ENCODE measurements around the gene ZNF136.

The ZNF136 gene

DNA sequence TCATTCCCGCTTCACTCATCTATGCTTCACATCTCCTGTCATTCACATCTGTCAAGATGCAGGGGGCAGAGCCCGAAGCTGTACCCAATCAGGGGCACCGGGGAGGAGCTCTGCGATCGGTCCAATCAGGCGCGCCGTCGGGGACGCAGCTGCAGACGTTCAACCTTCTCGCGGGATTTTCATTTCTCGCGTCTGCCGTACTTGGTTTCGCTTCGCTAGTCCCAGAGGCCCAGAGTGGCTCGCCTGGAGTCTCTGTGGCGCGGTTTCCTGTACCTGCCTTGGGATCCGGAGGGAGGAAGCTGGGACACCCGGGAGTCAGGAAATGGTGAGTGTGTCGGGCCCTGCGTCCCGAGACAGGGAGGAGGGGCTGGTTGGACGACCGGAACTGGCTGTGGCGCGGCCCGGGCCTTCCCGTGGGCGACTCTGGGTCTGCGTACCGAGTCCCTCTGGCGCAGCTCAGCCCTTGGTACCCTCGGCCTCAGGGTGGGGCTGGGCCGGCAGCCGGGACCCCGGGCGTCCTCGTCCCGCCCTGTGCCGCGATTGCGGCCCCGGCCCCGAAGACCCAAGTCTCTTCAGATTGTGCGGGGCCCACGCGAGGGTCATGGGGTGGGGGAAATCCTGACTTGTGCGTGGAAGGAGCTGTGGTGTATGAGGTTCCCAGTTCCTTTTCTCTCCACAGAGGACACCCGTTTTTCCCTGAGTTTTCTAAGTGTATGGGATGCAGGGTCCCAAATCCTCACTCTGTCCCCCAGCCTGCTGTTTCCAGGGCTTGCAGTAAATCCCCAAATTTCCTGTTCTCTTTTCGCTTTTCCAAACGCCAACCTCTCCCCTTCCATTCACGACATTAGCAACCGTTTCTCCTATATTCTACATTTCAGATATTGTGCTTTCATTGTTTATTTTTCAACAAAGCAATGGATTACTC lies at the start of gene ZNF136:
Gene ZNF136 (plus strand): TSS at position 215 of the 925 bp plus-strand sequence. CDS start 108 bp downstream, at position 323.
- peak; percentile 94 for DNase-seq

DNA sequence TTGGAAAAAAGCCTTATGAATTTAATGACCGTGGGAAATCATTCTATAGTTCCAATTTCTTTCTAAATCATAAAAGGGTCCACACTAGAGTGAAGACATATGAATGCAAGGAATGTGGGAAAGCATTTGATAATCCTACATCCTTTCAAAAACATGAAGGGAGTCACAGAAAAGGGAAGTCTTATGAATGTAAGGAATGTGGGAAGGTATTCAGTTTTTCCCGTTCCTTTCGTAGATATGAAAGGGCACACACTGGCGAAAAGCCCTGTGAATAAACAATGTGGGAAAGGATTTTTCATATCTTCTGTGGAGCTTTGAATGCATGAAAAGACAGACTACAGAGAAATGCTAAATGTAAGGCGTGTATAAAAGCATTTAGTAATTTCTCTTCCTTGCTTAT lies 49.8 kb upstream of the ZNF136 start:
- no peak for DNase-seq

DNA sequence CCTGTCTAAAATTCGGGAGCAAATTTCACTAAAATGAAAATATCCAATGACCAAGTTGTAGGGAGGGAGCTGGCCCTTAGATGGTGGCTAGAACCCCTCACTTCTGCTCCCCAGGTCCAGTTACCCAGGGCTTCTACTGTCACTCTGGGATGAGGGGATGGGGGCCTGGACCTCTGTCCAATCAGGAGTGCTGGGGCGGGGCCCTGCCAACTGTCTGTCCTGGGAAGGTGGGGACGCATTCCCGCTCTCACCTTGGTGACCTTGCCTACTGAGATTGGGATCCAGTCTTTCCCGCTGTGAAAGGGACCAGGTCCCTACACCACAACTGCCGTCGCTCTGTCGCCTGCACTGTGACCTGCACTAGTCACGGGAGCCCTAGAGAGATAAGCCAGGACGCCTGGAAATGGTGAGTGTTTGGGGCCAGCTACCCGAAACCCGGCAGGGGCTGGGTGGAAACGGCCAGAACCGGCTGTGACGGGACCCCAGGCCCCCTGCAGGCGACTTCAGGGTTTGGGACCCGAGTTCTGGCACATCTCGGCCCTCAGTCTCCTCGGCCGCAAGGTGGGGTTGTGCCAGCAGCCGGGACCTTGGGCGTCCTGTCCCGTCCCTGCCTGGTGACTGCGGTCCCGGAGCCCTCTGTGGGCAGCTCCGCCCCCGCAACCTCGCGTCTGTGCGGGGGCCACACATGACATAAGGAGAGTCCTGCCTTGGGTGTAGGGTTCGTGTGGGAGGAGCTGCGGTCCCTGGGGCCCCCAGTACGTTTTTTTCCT lies 45.5 kb upstream of the ZNF136 start:
- no peak for DNase-seq

DNA sequence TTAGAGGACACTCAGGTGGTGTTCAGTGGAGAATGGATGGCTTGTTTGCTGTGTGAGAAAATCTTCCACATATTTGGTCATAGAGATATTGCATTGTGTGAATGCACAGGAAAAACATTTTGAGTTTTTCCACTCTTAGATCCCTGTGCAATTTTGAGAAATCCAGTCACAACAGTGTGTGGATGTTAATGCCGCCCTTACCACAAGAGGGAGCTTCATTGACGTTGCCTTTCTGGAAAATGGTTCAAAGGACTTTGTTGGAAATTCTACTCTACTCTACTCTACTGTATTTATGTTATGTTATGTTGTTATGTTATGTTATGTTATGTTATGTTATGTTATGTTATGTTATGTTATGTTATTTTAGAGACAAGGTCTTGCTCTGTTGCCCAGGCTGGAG lies 36.2 kb upstream of the ZNF136 start:
- DNase-seq, result no peak

DNA sequence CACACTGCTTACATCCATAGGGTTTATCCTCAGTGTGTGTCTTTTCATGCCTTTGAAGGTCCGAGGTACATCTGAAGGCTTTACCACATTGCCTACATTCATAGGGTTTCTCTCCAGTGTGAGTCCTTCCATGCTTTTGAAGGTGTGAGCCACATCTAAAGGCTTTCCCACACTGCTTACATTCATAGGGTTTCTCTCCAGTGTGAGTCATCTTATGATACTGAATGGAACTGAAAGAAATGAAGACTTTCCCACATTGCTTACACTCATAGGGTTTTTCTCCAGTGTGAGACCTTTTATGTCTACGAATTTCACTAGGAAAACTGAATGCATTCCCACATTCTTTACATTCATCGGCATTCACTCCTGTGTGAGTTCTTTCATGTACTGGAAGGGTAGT lies 29.8 kb upstream of the ZNF136 start:
- DNase-seq, result no peak

DNA sequence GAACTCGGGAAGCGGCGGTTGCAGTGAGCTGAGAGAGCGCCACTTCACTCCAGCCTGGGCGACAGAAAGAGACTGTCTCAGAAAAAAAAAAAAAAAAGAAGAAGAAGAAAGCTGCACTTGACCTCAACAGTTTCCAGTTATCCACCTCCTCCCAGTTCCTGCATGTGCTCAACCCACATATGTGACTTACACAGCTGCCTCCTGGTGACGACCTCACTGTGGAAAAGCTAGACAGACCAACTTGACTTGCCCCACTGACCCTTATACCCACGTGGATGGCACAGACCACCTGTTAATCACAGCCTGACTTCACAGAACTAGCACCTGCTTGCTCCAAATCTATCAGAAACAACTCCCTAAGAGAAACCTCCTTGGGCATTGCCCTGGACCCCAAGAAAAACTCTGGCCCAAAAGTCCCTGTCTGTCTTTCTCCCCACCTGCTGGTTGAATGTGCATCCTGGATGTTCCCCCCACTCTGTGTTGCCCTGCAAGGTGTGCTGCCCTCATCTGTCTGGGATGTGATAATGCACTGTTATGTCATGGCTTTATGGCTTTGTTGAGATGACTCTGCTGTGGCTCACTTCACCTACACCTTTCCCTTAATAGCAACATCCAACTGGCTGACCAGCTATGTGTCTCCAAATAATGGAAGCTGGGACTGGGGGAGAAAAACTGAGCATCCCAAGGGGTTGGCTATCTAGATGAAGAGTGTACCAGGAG lies 25.5 kb upstream of the ZNF136 start:
- DNase-seq, result peak; percentile 42

DNA sequence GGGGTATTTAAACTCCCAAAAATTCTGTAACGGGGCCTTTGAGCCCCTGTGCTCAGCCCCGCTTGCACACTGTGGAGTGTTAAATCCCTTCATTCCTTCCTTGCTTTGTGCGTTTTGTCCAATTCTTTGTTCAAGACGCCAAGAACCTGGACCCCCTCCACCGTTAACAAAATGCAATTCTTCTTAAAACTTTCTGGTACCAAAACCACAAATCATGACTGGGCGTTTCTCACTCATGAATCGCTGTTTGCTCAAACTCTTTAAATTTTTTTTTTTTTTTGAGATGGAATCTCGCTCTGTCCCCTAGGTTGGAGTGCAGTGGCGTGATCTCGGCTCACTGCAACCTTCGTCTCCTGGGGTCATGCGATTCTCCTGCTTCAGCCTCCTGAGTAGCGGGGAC lies 23.6 kb upstream of the ZNF136 start:
- DNase-seq, result no peak

DNA sequence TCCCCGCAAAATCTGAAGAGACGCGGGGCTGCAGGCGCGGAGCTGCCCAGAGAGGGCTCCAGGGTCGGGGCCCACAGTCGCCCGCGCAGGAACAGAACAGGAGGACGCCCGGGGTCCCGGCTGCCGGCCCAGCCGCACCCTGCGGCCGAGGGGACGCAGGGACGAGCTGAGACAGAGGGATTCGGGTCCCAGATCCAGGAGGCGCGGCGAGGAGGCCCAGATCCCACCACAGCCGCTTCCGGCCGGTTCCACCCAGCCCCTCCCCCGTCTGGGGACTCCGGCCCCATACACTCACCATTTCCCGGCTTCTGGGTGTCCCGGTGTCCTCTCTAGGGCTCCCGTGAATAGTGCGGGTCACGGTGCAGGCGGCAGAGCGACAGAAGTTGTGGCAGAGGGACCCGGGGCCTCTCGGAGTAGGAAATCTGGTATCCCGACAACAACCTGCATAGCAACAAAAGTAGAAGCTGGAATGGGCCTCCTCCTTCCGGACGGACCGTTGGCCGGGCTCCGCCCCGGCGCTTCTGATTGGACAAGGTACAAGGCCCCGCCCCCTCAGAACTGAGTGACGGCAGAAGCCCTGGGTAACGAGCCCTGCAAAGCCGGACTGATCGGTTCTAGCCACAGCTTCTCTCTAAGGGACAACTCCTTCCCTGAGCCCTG lies 22.9 kb upstream of the ZNF136 start, which contains the start of gene ZNF20:
Gene ZNF20 (minus strand): TSS at position 466 of the 660 bp plus-strand sequence. CDS start 168 bp downstream, at position 298.
- DNase-seq, result peak; percentile 90

DNA sequence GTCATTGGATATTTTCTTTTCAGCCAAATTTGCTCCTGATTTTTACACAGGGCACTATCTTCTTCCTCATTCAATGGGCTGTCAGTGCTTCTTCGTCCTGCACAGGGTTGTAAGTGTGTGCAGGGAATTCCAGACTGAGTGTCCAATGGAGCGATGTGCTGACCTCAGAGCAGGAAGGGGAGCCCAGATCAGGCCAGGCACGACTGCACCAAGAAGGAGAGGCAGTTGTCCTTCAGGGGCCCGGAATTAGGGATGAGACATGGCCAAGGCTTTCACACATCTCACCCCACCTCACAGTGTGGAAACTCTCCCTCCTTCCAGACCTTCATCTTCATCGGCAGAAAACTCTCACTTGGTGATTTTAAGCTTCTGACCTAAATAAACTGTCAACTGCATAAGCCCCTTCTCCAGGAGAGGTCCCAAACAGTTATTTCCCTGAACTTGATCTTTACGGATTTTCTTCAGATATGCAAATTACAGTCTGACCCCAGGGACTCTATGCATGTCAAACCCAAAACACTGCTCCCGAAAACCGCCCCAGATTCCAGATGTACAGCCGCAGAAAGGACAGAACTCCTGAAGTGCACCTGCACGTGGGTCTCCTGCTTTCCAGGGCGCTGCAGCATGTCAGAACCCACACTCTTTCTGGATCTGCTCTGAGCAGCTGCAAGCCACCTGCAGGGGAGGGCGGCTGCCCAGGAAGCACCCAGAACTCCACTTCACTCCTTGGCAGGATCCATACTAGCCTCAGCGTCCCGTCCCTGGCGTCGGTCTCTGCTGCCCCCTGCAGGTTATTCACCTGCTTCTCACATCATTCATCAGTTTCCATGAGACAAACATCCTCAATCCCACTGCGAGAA lies 22.1 kb upstream of the ZNF136 start:
- DNase-seq, result peak; percentile 85

DNA sequence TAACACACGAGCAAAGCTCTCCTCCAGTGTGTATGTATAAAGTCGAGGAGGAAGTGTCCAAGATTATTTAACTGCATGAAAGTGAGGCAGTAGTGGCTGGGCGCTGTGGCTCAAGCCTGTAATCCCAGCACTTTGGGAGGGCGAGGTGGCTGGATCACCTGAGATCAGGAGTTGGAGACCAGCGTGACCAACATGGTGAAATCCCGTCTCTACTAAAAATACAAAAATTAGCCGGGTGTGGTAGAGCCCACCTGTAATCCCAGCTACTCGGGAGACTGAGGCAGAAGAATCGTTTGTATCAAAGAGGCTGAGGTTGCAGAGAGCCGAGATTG lies 21.5 kb upstream of the ZNF136 start:
- DNase-seq, result no peak

DNA sequence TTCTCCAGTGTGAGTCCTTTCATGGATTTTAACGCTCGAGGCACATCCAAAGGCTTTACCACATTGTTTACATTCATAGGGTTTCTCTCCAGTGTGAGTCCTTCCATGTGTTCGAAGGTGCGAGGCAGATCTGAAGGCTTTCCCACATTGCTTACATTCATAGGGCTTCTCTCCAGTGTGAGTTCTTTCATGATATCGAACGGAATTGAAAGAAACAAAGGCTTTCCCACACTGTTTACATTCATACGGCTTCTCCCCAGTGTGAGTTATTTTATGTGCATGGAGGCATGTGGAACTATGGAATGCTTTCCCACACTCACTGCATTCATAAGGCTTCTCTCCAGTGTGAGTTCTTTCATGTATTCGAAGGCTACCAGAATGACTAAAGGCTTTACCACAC lies 17.5 kb upstream of the ZNF136 start:
- DNase-seq, result no peak

DNA sequence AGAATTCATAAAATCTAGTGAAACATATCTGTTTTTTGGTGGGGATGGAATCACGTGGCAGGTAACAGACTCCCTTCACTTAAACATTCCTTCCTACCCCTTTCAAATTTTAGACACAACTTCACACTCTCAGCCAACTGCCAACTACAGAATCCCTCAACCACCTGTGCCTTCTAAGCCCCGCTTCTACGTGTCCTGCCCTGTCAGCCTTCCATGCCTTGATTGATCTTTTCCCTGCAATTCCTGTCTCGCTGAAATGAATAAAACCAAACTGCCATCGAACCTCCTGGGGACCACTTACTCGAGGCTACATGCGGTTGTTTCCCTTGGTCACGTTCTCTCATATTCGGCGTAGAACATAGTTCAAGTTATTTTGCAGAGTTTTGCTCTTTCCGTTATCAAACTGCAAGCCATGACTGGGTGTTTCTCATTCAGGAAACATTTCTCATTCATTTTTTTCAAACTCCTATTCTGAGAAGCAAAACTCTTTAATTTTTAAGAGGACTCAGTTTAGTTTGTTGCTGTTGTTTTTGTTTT lies 7.5 kb upstream of the ZNF136 start:
- DNase-seq, result no peak

DNA sequence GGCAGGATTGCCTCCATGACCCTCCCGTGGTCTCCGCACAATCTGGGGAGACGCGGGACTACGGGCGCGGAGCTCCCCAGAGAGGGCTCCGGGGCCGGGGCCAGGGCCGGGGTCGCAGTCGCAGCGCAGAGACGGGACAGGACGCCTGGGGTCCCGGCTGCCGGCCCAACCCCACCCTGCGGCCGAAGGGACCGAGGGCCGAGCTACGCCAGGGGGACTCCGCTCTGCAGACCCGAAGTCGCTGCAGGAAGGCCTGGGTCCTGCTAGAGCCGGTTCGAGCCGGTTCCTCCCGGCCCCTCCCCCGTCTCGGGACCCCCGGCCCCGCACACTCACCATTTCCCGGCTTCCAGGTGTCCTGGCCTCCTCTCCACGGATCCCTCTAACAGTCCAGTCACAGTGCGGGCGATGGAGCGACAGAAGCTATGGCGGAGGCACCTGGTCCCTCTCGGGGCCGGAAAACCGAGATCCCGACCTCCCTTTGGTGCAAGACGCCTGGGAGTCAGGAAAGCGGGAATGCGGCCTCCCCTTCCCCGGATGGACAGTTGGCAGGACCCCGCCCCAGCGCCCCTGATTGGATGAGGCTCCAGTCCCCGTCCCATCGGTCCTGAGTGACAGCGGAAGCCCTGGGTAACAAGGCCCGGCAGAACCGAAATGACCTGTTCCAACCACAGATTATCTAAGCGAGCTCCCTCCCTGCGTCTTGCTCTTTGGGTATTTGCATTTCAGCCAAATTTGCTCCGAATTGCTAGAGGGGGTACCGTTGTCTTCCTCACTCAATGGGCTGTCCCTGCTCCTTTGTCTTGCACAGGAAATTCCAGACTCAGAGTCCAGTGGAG lies 6.5 kb upstream of the ZNF136 start, which contains the start of gene ZNF625:
Gene ZNF625 (minus strand): TSS at position 512 of the 836 bp plus-strand sequence. CDS start 176 bp downstream, at position 336.
- no peak for DNase-seq

DNA sequence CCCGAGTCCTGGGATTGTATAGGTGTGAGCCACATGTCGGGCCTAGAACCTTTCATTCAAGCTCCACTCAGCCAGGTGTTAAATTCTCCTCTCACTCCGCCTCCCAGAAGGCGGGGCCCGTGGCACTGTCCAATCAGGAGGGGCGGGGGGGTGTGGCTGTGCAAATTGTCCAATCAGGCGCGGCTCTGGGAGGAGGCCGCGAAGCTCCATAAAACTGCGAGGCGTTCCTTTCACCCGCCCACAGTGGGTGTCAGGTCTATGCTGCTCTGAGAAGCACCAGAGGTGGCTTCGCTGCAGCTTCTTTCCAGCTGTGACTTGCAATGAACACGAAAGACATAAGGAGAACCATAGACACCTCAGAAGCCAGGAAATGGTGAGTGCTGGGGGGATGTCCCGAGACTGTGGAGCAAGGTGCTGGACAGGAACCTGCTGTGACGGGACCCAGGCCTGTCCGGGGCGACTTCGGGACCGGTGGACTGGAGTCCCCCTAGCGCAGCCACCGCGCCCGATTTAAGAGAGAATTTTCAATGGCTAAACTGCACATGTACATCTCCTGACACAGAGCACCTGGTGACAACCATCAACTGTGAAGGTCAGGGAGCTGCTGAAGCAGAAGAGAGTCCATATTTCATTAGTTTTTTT lies 3.0 kb upstream of the ZNF136 start:
- DNase-seq, result peak; percentile 26

DNA sequence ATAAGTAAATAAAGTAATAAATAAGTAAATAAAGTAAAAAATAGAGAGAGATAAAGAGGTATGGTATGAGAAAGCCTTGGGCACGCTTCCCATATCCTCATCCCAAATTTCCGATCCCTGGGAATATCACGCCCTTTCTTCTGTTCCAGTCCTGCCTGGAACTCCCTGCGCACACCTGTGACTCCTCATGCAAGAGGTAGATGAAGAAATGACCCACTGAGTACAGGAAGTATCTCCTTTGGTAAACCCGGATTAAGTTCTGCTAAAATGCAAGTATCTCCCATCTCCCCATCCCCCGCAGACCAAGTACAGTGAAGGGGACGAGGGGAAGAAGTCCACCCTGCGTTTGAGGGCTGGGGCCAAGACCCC lies 399 bp upstream of the ZNF136 start:
- DNase-seq, result no peak

DNA sequence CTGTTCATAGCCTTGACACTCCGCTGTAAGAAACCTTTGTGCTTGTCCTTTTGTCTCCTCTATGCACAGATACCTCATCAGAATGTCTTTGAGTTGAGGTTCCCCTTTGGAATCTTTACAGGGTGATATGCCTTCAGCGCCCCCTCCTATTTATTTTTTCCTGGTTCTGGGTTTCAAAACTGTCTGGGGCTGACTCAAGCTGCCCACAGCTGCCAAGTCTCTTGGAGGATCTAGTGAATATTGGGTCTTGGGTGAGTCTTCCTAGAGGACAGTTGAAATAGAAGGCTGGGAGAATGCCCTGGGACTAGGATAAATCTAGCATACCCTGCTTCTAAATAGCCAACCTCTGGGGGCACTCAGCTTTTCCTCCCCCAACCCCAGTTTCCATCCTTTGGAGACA lies 930 bp downstream of the ZNF136 start:
- no peak for DNase-seq

DNA sequence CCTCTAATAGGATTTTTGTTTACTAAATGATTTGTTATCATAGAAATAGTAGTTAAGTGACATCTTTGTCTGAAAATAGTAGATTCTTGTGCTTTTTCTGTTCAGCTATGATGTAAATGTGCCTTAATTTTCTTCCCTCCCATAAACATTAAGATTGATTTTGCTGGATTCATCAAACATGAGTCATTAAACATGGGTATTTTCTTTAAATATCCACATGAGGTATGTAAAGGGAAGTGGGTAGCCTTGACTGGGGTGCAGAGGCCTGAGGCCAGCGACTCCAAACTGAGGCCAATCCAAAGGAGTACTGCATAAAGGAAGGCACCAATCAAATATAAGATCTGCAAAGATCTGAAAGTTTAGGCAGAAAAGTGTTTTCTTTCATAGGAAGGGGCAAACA lies 3.7 kb downstream of the ZNF136 start:
- DNase-seq, result no peak

DNA sequence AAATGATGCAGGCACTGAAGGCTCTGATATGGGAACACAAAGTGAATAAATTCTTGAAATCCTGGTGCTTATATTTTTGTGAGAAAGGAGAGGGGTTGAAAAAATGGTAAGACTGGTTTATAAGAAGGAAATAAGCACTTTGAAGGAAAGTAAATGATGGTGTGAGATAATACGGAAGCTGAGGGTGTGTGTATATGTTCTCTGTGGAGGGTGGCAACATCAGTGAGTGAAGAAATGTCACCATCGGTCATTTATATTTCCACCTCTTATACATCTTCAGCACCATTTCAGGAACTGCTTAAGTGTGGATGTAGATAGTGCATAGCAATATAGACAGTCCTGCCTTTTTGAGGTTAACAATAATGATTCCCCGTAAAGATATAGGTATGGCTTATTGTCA lies 17.5 kb downstream of the ZNF136 start:
- DNase-seq, result no peak

DNA sequence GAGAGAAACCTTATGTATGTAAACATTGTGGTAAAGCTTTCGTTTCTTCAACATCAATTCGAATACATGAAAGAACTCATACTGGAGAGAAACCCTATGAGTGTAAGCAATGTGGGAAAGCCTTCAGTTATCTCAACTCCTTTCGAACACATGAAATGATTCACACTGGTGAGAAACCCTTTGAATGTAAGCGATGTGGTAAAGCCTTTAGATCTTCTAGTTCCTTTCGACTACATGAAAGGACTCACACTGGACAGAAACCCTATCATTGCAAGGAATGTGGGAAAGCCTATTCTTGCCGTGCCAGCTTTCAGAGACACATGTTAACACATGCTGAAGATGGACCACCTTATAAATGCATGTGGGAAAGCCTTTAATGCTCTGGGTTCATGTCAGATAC lies 24.7 kb downstream of the ZNF136 start:
- no peak for DNase-seq
